NCI-H460 (cell line): Measurements from ENCODE around the gene DPY19L2. TPM values are rescaled to one million over a fixed set of nuclear protein-coding genes. Genes with fewer than 3 reads are reported as not detected.
"Not testable (repeated sequence)": the region's sequence is repeated elsewhere in the genome, so short reads cannot be mapped to it uniquely, and the experiment has no call there.

ENCODE experiments used
- DNase-seq: peaks from one replicate; pipeline ENCODE4 v3.0.0-alpha.2; 2016; ENCODE audit warnings: low read depth; ENCODE audit errors: extremely low read depth
- polyA plus RNA-seq: library from polyadenylated mRNA; depleted of rRNA; stranded (reverse); fragments of >200 nt; gene quantifications from 2 replicates; pipeline ENCODE4 v1.2.3, GENCODE V29; 2014; cell fraction: nucleus; rRNA removed
- total RNA-seq: library from RNA; depleted of rRNA; stranded (reverse); fragments of >200 nt; shearing (Covaris generic); gene quantifications from 2 replicates; pipeline ENCODE4 v1.2.3, GENCODE V29; 2014; rRNA removed

The DPY19L2 gene
- 1.3 and 2.4 TPM in 2 replicates for total RNA-seq
- polyA plus RNA-seq = 9.8 and 13.3 TPM in 2 replicates

DNA sequence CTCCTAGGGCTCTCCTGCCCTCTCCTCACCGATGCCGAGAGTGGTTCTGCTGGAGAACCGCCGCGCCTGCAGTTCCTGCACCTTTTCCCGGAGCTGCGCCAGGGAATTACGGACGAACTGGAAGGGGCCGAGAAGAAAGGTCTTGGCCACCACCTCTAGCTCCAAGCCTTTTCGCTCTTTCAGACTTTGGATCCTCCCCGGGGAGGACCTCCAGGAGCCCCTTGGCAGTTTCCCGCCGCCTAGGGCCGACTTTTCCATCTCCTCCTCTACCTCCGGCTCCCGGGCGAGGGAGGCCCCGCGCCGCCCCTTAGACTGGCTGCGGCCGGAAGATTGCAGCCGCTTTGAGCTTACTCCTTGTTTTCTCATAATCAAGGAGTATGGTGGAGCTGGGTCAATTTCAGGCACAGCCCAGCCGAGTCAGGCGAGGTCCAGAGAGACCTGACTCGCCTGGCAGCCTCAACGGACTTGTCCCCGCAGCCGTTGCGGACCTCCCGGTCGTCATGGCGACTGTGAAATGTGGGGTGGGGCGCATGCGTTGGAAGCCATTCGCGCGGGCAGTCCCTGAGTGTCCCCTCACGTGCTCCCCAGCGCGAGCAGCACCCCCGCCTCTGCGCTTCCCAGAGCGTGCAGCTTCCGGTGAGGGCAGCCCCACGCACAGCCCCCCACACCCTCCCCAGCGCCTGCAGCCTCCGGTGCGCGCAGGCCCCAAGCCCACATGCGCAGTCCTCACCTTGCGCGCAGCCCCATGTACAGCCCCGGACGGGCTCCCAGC lies at the start of gene DPY19L2:
TSS of gene DPY19L2 (minus strand) at position 466 of the 772 bp plus-strand sequence. CDS start at position 366, 100 bp downstream.
- DNase-seq = peak; percentile 44

DNA sequence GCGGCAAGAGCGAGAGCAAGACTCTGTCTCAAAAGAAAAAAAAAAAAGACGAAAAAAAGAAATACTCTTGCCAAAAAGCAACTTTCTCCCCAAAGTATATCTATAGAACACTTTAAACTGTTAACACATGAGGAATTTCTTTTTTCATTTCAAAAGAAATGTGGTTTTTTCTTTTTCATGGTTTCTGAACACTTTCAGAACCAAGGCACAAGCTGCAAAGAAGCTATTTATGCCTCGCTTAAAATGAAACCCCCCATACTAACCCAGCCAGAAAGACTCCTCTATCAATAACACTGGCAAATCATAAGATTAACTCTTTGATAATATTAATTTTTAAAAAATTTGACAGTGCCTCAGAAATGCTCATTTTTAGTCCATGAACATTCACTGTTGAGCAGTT lies 48.6 kb upstream of the DPY19L2 start:
- not testable (repeated sequence) for DNase-seq

DNA sequence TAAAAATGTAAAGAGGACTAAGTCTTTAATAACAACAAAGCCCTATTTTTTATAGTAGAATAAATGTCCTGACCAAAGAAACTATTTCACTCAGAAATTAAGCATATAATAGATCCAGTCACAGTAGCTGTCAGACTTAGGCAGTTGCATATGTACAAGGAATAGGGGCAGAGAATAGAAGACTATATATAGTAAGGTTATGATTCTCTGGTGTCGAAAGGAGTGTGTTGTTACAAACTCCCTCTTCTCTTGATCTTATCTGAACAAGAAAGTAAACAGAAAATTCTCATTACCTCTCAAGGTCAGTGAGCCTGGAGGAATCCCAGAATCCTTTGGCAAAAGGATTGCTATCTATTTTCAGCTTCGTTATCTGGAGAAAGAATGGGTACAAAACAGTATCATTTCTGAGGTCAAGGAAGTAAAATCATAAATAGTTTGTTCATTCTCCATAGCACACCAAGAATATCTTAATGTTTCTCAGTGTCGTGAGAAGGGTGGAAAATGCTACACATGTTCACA lies 46.9 kb upstream of the DPY19L2 start:
- DNase-seq = not testable (repeated sequence)

DNA sequence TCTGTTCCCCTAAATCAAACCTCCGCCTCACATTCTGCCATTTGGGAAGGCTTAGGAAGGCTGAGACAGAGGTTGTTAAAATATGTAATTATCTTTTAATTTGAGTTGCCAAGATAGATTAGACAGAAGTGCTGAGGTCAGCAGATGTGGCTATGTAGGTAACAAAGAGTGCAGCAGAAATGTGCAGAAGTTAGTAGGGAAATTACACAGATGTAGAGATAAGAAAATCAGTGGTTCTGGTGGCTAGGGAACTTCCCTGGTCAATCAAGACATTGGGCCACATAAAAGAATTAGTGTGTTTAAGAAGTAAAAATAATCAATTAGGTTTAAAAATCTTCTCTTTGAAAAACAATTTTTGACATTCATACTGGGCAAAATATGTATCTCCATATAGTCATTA lies 46.1 kb upstream of the DPY19L2 start:
- not testable (repeated sequence) for DNase-seq

DNA sequence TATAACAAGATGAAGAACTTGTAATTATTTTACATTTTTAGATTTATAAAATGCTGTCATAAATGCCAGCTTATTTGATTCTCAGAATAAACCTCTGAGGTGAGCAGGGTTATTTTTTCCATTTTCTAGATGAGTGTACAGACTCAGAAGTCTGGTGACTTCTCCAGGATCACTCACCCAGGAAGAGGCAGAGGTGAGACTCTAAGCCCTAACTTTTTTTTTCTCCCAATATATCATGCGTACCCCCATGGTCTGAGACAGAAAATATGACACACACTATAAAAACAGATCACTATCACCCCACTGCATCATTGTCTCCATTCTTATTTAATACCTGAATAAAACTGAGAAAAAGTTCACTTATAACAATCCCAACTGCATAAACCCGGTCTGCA lies 45.4 kb upstream of the DPY19L2 start:
- not testable (repeated sequence) for DNase-seq

- not testable (repeated sequence) for DNase-seq
Measured at GRCh38 chr12:63712979-63713680, 44.8 kb upstream of the DPY19L2 start.

DNA sequence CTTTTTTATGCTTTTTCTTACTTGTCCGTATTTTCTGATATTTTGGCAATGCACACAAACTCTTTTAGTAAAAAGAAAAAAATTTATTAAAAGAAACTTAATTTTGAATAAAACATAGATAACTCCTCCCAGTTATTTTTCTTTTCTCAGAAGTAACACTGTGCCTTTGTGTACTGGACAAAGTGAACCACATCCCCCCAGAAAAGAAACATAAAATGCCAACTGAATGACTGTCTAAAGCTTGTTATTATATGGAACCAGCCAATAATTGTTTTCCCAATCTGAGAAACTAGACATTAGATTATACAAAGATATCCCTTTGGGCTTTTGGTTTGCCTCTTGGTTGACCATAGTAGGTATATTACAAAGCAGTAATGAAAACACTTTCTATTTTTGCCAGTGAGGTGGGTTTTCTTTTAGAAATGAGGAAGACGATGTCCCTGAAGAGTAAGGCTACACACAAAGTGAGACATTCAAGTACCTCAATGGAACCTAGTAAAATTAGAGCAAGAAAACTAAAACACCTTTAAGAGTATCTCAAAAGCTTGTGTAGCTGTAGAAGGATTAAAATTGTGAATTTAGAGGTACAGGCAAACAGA lies 44.2 kb upstream of the DPY19L2 start:
- not testable (repeated sequence) for DNase-seq

GRCh38 chr12:63711339-63711738 lies 43.0 kb upstream of the DPY19L2 start:
- not testable (repeated sequence) for DNase-seq

DNA sequence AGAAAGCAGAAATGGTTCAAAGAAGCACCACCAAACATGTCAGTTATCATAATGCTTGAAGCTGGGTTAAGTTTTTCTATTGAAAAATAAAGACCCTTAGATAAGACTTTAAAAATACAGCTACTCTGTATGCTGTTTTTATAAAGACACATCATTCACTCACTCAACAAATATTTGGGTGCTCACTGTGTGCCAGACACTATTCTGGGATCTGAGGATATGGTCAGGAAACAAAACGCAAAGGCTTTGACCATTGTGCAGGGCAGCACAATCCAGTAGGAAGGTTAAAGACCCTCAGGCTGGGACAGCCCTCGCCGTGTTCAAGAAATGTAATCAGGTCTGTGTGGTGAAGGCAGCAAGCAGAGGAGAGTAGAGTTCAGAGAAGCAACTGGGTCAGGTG lies 38.0 kb upstream of the DPY19L2 start:
- no peak for DNase-seq

GRCh38 chr12:63699678-63700382 lies 31.5 kb upstream of the DPY19L2 start:
- DNase-seq = not testable (repeated sequence)

DNA sequence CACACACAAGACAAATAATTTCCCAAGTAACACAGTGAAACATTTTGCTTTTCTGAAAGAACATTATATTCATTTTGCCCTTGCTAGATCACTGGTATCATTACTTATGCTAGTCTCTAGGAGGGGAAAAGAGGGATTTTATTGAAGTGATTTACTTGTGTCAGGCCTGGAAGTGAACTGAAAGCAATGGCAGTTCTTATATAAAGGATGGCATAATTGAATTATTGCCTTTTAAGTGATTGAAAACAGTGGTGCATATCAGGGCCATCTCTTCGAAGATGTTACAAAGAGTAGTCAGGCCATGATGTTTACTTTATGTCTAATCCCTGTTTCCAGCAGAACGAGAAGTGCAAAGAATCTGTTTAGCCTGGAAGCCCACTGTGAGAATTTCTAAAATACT lies 30.7 kb upstream of the DPY19L2 start:
- DNase-seq = not testable (repeated sequence)

DNA sequence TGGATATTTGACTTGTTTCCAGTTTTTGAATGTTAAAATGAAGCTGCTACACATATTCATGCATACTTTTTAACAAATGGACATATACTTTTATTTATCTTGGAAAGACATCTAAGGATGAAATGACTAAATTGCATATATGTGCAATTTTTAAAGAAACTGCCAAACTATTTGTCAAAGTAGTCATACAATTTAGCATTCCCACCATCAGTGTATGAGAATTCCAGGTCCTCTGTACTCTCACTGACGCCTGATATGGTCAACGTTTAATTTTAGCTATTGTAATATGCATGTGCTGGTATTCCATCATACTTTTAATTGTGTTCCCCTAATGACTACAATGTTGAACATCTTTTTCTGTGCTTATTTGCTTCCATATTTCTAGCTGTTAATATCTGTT lies 22.5 kb upstream of the DPY19L2 start:
- DNase-seq = not testable (repeated sequence)

GRCh38 chr12:63689141-63689540 lies 20.8 kb upstream of the DPY19L2 start:
- DNase-seq = not testable (repeated sequence)

DNA sequence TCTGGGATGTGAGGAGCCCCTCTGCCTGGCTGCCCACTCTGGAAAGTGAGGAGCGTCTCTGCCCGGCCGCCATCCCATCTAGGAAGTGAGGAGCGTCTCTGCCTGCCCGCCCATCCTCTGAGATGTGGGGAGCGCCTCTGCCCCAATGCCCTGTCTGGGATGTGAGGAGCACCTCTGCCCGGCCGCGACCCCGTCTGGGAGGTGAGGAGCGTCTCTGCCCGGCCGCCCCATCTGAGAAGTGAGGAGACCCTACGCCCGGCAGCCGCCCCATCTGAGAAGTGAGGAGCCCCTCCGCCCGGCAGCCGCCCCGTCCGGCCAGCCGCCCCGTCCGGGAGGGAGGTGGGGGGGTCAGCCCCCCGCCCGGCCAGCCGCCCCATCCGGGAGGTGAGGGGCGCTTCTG lies 18.3 kb upstream of the DPY19L2 start:
- DNase-seq = not testable (repeated sequence)

GRCh38 chr12:63685789-63686188 lies 17.5 kb upstream of the DPY19L2 start:
- not testable (repeated sequence) for DNase-seq

DNA sequence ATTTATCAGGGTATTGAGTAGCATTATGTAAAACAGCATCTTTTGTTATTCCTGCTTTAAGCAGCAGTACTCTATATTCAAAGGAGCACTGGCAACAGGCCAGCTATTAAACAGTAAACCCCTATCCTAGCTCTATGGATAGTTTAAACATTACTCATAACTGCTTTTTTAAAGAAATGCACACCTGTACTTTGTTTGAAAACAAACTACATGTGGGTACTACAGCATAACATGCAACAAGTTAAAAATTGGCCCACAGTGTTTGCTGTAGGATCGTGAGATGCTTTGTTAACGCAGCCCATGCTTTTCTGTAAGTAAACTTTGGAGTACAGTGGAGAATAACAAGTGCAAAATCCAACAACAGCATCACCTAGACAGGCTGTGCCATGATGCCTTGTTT lies 14.3 kb upstream of the DPY19L2 start:
- not testable (repeated sequence) for DNase-seq

DNA sequence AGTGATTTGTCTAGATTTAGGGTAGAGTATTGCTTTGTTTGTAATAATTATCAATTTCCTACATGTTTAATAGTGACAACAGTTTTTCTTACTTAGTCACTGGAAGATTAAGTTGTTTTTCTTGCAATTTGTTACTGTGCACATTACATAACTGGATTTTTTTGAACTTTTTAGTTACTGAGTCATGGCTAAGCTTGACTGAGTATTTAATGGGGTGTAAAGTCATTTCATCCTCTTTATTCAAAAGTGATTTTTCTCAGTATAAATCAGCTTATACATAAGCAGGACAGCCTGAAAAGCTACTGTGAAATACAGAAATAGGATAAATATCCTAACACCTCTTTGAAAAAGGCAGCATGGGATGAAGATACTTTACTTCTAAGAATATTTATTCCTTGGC lies 12.5 kb upstream of the DPY19L2 start:
- DNase-seq = not testable (repeated sequence)

DNA sequence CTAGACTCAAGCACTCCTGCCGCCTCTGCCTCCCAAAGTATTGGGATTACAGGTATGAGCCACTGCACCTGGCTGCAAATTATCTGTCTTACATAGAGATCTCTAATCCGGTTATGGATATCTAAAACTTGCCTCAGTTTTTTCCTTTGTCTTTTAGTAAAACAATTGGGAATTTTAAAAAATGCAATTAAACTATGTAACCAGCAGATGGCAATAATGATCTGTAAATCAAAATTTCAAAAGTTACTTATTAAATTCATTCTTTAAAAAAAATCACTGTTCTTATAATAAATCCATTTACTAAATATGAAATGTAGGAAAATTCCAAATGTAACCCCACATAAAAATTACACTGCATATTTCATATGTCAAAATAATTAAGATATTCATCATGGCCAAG lies 4.3 kb upstream of the DPY19L2 start:
- DNase-seq = not testable (repeated sequence)

GRCh38 chr12:63669936-63670335 lies 1.6 kb upstream of the DPY19L2 start:
- not testable (repeated sequence) for DNase-seq

DNA sequence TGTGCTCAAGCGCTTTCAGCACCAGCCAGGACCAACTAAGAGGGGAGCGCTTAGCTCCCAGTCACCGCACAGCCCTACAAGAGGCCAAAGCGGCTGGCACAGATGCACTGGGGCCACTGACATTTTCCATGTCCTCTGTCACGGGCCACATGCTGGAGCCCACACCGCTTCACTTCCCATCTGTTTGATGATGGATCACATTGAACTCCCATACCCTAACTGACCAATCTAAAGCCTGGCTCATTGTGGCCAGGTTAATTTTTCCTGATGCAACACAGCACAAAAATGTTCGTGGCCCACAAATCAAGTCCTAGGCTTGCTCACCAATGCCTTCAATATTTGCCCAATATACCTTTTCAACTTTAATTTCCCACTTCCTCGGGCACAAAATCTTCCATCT lies 1.1 kb upstream of the DPY19L2 start:
- not testable (repeated sequence) for DNase-seq
